ENCODE measurements around the gene NEUROD4.

GRCh38 chr12:55034218-55034617, 14.4 kb downstream of the NEUROD4 start:
- no peak for TF ChIP-seq CTCF (IDR thresholded peaks at IDR 0.05)
- no peak for TF ChIP-seq POLR2A (IDR thresholded peaks at IDR 0.05)
